H1 (cell line): Measurements from ENCODE around the gene TBX5.

Experiments used
- EP300 ChIP-seq, 2 experiments: IDR thresholded peaks; 1 replicate in 1 of 2; 2 replicates in 1 of 2; pipeline ENCODE4 v1.6.1; 2011 to 2012; ENCODE audit warnings: low read depth in 2 of 2, low read length in 2 of 2, mild to moderate bottlenecking in 2 of 2, borderline replicate concordance in 1 of 2, inconsistent platforms in 1 of 2, moderate library complexity in 1 of 2
- EZH2 ChIP-seq: fragments of 200-600 bp; sonication (generic); IDR thresholded peaks from 2 replicates; pipeline ENCODE4 v1.7.1; 2012; ENCODE audit warnings: low read depth, mild to moderate bottlenecking, moderate library complexity, low read length, inconsistent platforms; ENCODE audit not compliant: severe bottlenecking
- GABPA ChIP-seq: IDR thresholded peaks from 2 replicates; pipeline ENCODE4 v1.6.1; 2011; ENCODE audit warnings: mild to moderate bottlenecking, low read length, moderate library complexity, borderline replicate concordance; ENCODE audit not compliant: insufficient read depth
- HDAC6 ChIP-seq: IDR thresholded peaks from one replicate; pipeline ENCODE4 v1.7.1; 2012; ENCODE audit warnings: low read depth, mild to moderate bottlenecking, inconsistent platforms, low read length, moderate library complexity
- POLR2A ChIP-seq, 2 experiments: IDR thresholded peaks; 1 replicate in 1 of 2; 2 replicates in 1 of 2; pipeline ENCODE4 v1.6.1; 2011; ENCODE audit warnings: low read depth in 2 of 2, low read length in 2 of 2, mild to moderate bottlenecking in 2 of 2; ENCODE audit errors: control extremely low read depth in 1 of 2
- POLR2AphosphoS5 ChIP-seq: IDR thresholded peaks from 2 replicates; pipeline ENCODE4 v1.6.1; 2011; ENCODE audit warnings: low read depth, low read length
- SIN3A ChIP-seq, 2 experiments: IDR thresholded peaks in 1 of 2; conservative IDR thresholded peaks in 1 of 2; 2 replicates each; pipeline ENCODE4 v1.6.1; 2011 to 2012; ENCODE audit warnings: low read length in 2 of 2, improper control_type of control experiment in 1 of 2, low read depth in 1 of 2, mild to moderate bottlenecking in 1 of 2
- SIRT6 ChIP-seq: IDR thresholded peaks from one replicate; pipeline ENCODE4 v1.7.1; 2012; ENCODE audit warnings: low read length, inconsistent platforms
- TAF1 ChIP-seq: IDR thresholded peaks from 2 replicates; pipeline ENCODE4 v1.6.1; 2011; ENCODE audit warnings: mild to moderate bottlenecking, low read depth, low read length
- TF ChIP-seq, protein P1 (sequence below), 3 experiments: IDR thresholded peaks; 1 replicate in 2 of 3; 2 replicates in 1 of 3; pipeline versions ENCODE4 v1.5.1 to v1.6.1; 2011; ENCODE audit warnings: low read length in 3 of 3, mild to moderate bottlenecking in 3 of 3, inconsistent platforms in 2 of 3, low read depth in 1 of 3, moderate library complexity in 1 of 3; ENCODE audit not compliant: insufficient read depth in 1 of 3; ENCODE audit errors: control extremely low read depth in 1 of 3
- TF ChIP-seq, protein P2 (sequence below): IDR thresholded peaks from 2 replicates; pipeline ENCODE4 v1.6.1; 2012; ENCODE audit warnings: low read length, inconsistent platforms
- TF ChIP-seq, protein P3 (sequence below): IDR thresholded peaks from 2 replicates; pipeline ENCODE4 v1.6.1; 2012; ENCODE audit warnings: inconsistent platforms

DNA sequence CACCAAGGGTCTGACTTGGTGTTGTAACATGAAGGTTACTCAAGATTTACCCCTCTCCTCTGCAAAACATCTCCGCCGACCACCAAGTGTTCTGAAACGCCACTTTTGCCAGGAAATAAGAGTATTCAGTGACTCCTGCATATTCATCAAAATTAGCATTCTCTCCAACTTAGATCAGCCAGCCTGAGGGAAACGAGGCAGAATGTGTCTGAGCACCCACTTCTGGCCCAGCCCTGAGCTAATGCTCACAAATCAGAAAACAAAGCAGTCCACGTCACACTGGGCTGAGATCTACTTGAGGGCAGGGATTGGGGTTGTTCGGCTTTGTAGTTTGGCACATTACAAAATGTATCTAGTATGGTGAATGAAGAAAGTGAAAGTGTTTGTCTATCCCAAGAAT lies 64.3 kb downstream of the TBX5 start:
- no peak for TF ChIP-seq EP300 (IDR thresholded peaks at IDR 0.05; ENCODE audit: borderline replicate concordance in 1 of 2, low read depth in 2 of 2, low read length in 2 of 2)
- TF ChIP-seq SIRT6: no peak
- no peak for TF ChIP-seq SIN3A (conservative IDR thresholded peaks at IDR 0.05 in 1 of 2, IDR thresholded peaks at IDR 0.05 in 1 of 2; ENCODE audit: low read depth in 1 of 2, low read length in 2 of 2)
- TF ChIP-seq HDAC6: no peak
- TF ChIP-seq, protein P1, sequence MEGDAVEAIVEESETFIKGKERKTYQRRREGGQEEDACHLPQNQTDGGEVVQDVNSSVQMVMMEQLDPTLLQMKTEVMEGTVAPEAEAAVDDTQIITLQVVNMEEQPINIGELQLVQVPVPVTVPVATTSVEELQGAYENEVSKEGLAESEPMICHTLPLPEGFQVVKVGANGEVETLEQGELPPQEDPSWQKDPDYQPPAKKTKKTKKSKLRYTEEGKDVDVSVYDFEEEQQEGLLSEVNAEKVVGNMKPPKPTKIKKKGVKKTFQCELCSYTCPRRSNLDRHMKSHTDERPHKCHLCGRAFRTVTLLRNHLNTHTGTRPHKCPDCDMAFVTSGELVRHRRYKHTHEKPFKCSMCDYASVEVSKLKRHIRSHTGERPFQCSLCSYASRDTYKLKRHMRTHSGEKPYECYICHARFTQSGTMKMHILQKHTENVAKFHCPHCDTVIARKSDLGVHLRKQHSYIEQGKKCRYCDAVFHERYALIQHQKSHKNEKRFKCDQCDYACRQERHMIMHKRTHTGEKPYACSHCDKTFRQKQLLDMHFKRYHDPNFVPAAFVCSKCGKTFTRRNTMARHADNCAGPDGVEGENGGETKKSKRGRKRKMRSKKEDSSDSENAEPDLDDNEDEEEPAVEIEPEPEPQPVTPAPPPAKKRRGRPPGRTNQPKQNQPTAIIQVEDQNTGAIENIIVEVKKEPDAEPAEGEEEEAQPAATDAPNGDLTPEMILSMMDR (IDR thresholded peaks at IDR 0.05; ENCODE audit: control extremely low read depth in 1 of 3, insufficient read depth in 1 of 3, low read depth in 1 of 3, low read length in 3 of 3): no peak
- TF ChIP-seq, protein P2, sequence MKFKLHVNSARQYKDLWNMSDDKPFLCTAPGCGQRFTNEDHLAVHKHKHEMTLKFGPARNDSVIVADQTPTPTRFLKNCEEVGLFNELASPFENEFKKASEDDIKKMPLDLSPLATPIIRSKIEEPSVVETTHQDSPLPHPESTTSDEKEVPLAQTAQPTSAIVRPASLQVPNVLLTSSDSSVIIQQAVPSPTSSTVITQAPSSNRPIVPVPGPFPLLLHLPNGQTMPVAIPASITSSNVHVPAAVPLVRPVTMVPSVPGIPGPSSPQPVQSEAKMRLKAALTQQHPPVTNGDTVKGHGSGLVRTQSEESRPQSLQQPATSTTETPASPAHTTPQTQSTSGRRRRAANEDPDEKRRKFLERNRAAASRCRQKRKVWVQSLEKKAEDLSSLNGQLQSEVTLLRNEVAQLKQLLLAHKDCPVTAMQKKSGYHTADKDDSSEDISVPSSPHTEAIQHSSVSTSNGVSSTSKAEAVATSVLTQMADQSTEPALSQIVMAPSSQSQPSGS: no peak
- TF ChIP-seq POLR2A (IDR thresholded peaks at IDR 0.05; ENCODE audit: control extremely low read depth in 1 of 2, low read depth in 2 of 2, low read length in 2 of 2): no peak
- no peak for TF ChIP-seq EZH2
- TF ChIP-seq, protein P3, sequence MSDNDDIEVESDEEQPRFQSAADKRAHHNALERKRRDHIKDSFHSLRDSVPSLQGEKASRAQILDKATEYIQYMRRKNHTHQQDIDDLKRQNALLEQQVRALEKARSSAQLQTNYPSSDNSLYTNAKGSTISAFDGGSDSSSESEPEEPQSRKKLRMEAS: no peak
- no peak for TF ChIP-seq POLR2AphosphoS5
- TF ChIP-seq GABPA: no peak
- TF ChIP-seq TAF1: no peak
